ENCODE data around the gene SLC1A3.
A peak's percentile ranks its signal among the peaks of the same experiment; 100 is the strongest.
"Not testable (repeated sequence)": the region's sequence is repeated elsewhere in the genome, so short reads cannot be mapped to it uniquely, and the experiment has no call there.

Gene SLC1A3

DNA sequence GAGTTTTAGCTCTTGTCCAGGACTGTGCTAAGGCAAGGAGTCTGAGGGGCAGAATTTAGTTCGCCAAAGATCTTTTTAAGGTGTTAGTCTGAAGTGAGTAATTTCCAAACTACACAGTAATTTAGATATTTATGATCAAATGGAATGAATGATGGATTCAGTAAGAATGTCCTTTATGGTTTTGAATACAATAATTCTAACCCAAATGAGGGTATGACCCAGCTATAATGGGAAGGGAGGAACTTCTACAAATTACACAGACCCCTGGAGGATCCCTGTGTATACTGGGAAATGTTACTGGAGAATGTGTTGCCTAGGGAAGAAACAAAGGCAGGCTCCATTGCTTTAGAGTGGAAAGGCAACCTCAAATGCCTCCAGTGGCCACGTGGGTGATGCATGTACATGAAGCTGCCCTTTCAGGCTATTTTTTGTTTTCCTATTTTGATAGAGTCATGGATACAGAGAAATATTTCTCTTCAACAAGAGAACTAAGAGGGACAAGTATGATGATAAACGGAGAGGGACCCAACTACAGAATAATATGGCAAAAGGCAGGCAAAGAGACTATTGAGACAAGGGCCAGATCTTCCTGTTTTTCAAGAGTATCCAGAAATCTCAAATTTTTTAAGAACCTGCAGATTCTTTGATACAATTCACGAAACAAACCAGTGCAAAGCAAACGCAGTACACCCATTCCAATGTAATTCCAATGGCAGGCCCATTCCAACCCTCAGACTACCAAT is 25.4 kb downstream of the SLC1A3 start:
- DNase-seq = no peak

DNA sequence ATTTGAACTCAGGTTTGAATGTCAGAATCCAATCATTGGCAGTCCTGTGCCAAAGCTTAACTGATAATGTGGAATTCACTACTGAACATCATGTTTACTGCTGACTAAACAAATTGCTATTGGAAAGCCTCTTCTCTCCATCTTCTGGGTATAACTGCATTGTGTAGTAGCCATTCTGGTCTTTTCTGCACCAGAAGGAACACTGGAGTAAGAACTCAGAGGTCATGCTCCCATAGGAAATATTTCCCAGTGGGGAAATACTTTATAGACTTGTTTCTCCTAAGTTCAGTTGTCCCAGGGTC is 25.9 kb downstream of the SLC1A3 start:
- DNase-seq = no peak

DNA sequence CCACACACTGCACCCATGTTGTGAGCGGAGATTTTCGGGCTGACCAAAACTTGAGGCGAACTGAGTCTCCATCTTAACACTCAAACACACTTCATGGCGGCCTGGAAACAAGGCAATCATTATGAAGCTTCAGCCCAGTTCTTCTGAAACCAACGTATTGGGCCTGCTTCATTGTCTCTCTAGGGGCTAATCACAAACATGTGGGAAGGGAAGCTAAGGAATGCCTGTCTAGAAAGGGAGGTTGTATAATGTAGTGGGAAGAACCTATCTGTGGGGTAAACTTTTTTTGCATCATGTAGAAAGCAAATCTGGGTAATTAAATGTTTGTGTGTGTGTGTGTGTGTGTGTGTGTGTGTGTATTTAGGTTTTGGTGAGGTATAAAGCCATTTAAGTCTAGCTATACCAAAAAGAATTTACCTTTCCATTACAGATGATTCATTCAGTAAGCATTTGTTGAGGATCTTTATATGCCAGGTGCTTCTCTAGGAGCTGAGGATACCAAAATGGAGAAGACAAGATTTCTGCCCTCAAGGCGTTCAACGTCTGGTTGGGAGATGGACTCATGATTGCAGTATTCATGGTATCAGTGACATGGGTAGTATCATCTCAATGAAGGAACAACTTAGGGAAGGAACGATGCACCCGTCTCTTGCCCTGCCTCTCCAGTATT is 29.4 kb downstream of the SLC1A3 start:
- no peak for DNase-seq

DNA sequence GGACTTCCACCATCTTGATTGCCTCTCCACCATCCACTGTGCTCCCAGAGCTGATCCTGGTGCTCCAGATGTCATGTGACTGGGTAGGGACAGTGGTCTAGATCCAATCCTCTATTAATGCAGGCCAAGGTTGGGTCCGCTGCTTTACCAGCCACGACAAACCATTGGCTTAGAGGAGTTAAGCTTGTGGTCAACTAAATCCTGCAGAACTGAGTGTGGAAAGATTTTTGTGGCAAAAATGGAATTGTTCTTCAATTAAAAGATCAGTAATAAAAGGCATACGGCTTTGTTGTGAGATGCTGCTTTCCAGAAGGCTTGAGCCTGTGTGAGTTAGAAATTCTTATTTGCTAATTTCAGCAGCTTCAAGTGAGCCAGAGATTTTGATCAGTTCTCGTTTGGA is 30.7 kb downstream of the SLC1A3 start:
- no peak for DNase-seq

DNA sequence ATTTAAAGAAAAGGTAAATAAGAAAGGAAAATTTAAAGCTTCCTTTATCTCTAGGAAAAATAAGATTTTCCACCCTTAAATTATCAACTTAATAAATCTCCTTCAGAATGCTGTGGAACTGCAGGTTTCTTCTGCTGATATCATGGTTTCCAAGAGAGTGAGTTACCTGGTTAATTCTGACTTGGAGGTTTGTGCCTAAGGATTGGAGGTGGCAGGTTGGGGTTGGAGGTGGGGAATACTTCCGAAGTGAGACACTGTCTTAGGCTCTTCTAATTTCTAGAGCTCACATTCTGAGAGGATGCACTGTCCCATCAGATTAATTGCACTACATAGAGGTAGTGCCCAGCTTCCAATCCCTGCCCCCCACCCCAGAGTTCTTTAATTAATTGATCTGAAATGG is 31.1 kb downstream of the SLC1A3 start:
- no peak for DNase-seq

DNA sequence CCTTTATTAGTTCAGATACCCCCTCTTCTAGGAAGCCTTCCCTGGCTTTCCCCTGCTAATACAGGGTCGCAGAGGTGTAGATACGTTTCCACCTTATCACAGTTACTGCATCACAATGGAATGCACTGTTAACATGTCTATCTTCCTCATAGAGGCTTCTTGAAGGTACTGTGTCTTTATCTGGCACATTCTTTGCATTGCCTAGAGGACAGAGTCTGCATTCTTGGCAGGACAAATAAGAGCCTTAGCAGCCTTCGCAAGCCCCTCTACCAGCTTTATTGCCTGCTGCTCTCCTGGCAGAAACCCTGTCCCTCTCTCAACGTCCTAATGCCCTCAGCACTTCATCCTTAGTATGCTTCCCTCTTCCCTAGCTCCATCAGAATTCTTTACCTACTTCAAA is 31.6 kb downstream of the SLC1A3 start:
- DNase-seq = peak; percentile 83

DNA sequence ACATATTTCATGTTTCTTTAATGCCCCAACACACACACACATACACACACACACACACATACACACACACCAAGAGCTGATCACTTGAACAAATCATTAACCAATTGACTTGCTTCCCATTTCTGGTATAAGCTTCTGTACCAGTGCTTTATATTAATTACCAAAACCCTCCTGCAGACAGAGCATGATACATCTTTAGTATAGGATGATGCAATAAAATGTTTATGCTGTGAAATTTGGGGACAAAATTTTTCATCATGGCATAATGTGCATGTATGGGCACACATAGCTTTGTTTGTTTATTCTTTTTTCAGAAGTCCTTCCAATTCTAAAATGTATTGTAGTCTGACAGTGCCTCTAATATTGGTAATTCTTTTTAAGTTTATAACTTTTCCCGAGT is 34.5 kb downstream of the SLC1A3 start:
- no peak for DNase-seq

DNA sequence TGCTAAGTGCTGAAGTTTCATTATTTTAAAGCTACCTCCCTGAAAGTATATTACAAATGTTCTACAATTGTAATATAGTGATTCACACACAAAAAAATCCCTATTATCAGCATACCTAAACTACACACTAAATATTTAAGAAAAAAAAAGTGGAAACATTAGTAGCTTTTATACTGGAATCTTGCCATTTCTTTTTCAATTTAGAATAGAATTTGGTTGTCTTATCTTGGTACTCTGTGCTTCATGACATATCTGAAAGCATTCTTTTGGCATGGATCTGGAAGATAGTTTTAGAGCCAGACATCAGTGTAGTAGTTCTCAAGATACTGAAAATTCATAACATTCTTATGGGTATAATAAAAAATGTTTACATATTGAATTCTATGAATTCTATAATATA is 35.0 kb downstream of the SLC1A3 start:
- DNase-seq = peak; percentile 88

DNA sequence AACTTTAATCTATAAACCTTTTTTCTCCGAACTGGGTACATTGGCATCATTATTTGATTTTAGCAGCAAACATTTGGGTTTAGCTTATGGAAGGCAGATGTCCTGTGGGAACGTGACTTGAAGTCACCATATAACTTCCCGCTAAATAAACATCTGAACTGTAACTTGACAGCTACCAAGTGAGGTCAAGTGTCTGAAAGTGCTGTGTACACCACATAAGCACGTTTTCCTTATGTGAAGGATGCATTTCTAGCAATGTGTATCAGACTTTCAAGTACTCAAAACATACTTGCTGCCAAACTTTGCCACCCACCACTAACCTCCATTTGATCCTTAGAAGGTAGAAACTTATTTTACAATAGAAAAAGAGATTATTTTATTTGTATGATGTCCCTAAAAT is 35.7 kb downstream of the SLC1A3 start:
- DNase-seq = no peak

DNA sequence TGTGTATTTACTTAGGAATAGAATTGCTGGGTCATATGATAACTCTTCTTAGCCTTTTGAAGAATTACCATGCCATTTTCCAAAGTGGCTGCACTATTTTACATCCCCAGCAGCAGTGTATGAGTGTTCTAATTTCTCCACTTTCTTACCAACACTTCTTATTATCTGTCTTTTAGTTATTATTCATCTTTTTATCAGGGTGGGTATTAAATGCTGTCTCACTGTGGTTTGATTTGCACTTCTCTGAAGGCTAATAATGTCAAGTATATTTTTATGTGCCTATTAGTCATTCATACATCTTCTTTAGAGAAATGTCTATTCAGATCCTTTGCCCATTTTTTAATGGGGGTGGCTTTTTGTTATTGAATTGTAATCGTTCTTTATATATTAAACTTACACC is 36.8 kb downstream of the SLC1A3 start:
- peak; percentile 70 for DNase-seq

DNA sequence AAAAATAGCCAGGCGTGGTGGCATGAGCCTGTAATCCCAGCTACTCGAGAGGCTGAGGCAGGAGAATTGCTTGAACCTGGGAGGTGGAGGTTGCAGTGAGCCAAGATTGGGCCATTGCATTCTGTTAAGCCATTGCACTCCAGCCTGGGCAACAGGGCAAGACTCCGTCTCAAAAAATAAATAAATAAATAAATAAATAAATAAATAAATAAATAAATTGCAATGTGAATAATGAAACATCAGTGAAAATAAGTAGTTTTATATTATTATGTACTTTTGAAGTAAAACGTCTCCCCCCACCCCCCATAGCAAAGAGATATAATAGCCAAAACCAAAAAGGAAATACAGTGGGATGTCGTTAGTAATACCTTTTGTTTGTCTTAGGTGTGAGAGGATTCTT is 37.4 kb downstream of the SLC1A3 start:
- DNase-seq = not testable (repeated sequence)

DNA sequence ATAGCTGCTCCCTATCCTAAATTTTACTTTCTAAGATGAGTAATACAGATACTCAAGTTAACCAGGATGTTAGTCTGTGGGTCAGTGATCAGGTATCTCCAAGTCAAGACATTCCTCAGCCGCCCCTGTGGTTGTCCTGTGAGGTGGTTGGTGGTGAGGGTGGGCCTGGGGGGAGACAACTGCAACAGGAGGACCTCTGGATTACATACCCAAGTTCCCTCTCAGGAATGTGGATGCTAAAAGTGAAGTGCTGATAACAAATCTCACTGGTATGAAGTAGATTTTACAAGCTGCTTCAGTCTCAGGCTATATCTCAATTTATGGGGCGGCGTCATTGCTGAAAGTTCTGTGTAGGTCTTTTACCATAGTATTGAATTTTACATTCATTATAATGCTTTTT is 38.3 kb downstream of the SLC1A3 start:
- DNase-seq = peak; percentile 93

DNA sequence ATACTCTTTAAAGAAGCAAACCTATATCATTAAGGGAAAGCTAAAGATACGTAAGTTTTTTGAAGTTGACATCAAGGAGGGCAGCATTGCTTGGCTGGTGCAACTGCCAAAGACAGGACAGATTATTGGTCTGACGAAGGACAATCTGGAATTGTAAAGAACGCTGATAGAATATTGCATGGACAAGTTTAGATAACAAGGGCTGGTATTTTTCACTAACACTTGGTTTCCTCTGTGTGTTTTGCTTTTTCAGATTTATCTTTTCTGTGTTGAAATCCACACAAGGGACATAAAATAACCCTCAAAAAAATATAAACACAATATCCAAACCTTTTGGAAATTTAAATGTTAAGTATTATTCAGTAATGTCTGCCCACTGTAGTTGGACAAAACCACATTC is 39.7 kb downstream of the SLC1A3 start:
- no peak for DNase-seq

DNA sequence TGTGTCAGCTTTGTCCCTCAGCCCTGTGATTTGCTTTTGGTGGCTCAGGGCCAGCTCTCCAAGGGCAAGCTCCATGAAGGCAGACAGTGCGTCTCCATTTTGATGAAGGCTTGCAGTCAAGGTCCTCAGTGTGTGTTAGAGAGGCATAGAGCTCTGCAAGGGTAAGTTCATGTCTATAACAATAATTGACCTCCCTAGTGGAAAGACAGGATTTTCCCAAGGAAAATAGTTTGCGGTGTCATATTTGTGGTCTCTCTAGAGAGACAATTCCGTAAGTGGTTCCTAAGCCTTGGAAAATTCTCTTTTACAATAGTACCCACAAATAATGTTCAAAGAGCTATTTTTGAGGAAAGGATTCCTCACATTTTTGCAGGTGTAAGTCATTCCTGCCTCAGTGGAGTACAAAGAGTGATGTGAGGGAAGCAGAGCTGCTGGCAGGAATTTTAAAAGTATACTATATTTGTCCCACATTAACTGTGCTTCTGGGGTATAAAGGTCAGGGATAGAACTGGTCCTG is 40.2 kb downstream of the SLC1A3 start:
- DNase-seq = no peak

DNA sequence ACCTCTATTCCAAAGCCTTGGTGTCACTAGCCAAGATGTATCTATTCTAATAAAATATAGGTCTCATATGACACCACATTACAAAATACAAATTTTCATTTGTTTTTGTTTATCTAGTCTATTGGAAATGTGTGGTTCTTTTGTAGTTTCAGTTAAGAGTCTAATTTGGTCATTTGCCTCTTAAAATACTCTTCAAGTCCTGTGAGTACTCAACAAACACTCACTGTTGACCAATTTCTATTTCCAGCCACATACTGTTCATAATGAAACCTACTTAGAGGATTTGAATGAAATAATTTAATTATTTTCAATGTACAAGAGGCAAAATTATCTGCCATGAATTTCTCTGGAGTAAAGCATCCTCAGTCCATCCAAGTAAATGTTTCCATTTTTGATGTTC is 40.6 kb downstream of the SLC1A3 start:
- DNase-seq = no peak

DNA sequence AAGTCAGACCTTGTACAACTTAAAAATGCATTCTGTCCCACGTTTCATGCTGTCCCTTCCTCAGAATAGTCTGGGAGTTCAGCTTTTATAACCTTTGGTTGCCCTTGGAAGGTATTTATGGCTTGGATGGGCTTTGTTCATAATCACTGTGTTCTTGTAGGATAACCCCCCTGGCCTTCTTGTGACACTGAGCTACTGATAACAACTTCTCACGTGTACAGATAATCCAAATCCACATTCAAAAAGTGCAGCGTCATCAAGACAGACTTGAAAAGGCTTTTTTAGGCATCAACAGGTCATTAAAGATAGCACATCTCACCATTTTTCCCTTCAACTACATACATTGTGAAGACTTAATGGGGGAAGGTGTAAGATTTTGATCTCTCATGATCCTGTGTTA is 42.0 kb downstream of the SLC1A3 start:
- no peak for DNase-seq

DNA sequence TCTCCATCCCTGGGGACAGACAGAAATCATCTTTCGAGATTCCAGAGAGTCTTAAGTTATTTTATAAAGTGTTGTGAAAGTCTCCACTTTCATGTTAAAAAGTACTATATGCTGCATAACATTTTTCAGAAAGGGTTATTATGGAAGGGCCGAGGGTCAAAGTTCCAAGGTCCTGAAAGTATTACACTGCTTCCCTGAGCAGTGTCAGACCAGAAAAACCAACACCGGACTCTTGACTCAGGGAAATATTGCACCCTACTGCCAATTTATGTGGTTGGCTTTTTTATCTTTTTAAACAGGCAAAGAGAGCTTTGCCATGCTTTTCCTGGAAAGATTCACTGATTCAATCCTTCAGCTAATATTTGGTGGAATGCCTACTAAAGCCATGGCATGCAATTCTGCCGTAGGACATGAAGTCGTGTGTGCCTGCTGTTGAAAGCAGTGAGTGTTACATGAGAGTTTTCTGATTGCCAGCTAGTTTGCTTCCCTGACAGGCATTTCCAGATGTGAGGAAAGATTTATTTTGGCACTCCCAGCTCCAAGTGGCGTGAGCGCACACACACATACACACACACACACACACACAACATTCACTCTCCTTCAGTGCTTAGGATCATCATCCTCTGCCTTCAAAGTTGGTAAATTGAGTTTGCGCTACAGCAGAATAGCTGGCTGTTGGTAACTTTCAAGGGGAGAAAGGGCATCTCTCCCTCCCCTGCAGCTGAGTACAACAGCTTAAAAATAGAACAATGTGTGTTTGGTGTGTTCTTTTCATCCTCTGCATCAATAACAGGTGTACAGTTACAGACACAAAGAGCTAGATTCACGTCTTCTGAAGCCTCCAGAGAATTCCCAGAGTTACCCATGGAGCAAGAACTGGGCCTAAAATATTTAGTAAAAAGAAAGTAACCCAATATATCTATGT is 45.6 kb downstream of the SLC1A3 start:
- no peak for DNase-seq

DNA sequence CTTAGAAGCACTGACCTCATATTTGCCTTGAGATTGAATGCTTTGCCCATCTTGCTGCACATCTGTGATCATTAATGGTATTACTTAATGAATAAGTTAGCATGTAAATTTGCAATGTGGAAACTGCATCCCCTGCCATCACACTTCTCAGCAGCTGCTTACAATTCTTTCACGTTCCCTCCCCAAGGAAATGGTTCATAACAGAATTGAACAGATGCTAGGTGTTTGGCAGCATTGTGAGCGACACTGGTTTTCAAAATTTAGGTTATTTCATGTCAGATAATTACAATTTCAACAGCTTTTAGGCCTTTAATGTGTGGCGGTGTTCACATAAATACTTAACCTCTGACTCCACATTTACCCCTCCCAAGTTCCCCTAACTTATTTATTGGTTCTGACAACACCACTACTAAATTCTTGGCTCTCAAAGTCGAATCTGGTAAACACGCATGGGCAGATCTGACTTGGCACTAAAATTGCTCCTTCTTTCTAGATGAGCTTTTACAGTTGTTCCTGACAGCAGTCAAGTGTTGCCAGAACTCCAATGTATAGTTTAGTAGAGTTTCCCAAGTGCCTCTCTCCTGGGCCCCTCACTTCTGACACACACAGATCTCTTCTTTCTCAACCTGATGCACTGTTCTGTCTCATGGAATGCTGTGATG is 46.8 kb downstream of the SLC1A3 start:
- no peak for DNase-seq

DNA sequence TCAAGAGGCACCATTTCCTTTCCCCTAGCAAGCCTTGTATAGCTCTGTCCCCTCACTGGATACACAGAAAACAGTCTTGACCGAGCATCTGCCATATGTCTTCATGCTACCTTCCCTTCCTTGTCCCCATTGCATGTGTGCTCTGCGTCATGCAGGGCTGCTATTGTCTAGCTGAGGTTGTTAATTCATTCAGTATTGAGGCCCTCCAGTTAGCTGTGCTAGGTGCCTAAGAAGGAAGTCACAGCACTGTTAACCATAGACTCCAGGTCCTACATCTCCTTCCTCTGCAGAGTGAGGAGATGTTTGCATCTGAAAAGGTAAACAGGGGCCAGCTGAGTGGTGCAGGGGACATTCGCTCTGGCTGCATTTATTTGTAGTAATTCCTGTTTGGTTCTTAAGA is 48.2 kb downstream of the SLC1A3 start:
- DNase-seq = no peak

DNA sequence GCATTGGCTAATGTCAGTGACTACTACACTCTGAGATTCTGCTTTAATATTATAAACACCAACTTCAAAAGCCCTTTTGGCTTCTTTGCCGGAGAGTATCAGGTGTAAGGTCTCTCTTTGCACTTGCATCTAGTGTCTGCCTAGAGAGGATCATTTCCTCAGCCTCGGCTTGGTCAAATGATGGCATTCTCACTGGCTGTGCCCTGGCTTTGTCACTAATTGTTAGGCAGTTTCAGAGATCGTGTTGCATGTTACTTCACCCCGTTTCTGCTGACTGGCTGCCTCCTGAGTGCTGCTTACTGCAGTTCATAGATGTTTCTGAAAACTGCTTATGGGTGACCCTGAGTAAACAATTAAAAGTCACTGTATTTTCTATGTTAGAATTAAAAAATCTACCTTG is 48.8 kb downstream of the SLC1A3 start:
- DNase-seq = no peak

DNA sequence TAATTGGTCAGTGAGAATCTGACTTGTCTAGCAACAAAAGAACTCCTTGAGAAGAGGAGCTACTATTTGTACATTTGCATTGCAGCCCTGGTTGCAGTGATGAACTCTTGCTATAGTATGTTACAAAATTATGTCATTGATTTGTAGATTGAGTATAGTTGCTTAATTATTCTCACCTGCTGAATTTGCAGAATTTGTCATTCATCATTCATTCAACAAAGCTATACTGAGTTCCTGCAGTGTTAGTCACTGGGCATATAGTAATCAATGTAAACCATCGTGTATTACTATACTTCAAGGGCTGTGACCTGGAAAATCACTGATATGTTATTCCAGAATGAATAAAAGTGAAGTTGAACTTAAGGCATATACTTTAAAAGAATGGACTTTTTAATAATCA is 50.1 kb downstream of the SLC1A3 start:
- DNase-seq = no peak

DNA sequence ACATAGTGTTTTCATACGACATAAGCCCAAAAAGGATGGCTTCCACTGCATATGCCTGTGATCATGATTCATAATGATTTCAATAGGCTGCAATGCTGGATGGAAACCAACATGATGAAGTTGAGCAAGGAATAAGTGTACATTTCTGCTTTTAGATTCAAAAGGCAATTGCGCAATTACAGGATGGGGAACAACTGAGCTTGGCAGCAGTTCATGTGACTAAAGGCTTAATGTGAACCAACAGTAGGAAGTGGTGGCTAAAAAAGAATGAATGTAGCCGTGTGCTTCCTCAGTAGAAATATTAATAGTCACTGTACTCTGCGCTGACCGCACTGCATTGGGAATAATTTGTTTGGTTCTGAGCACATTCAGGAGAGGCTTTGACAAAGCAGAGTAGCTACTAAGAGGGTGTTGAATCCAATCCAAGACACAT is 51.2 kb downstream of the SLC1A3 start:
- DNase-seq = peak; percentile 98
